ENCODE data around the gene RBM19. TPM values are rescaled to one million over a fixed set of nuclear protein-coding genes. Genes with fewer than 3 reads are reported as not detected.

RBM19 gene
- total and polyA plus RNA-seq, 4 donors: 7.9 to 18.7 (median 9.0) TPM

DNA sequence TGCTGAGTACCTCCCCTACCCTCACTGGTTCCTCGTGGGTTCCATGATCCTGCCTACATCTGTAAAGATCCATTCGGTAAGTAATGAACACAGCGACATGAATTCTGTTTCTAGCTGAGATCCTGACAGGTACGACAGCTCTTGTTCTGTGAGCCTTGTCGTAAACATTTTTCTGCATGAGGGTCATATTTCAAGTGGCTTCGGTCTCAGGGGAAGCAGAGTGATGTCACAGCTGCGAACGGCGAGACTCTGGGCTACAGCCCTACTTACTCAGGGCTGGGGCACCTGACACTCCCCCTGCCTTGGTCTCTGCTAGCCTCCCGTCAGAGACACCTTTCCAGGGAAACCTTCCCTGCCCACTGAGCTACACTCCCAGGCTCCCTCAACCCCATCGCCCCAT, 85.8 kb downstream of the RBM19 start:
- no peak for DNase-seq (ENCODE audit: low spot score)
- Histone ChIP-seq H3K9ac (ENCODE audit: low read depth in 1 of 2, low read length in 2 of 2) (no peak overlapping the region), H3K9me3 (ENCODE audit: control insufficient read depth in 4 of 4, low read length in 3 of 4) (no peaks in the 10 kb centered on the region), H3K27me3 (ENCODE audit: control insufficient read depth in 4 of 4, insufficient read depth in 4 of 4, low read length in 3 of 4) (no peaks in the 10 kb centered on the region), H3K4me1 (ENCODE audit: control insufficient read depth in 4 of 4, insufficient read depth in 4 of 4, low read length in 3 of 4) (no peaks in the 10 kb centered on the region), H3K36me3 (ENCODE audit: control insufficient read depth in 4 of 4, insufficient read depth in 3 of 4, low read depth in 1 of 4, low read length in 3 of 4) (peaks cover 0 to 4% (median 1%) of the 10 kb centered on the region in 4 donors), H3K4me3 (ENCODE audit: low read depth in 1 of 3, low read length in 3 of 3) (no peak overlapping the region), H3K27ac (ENCODE audit: low read depth in 1 of 2, low read length in 2 of 2) (no peak overlapping the region)
- TF ChIP-seq, protein P1, sequence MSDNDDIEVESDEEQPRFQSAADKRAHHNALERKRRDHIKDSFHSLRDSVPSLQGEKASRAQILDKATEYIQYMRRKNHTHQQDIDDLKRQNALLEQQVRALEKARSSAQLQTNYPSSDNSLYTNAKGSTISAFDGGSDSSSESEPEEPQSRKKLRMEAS (IDR thresholded peaks at IDR 0.05): no peak
- TF ChIP-seq FOXA1 (IDR thresholded peaks at IDR 0.05) (no peak), FOXA2 (IDR thresholded peaks at IDR 0.05) (no peak), HNF4G (IDR thresholded peaks at IDR 0.05) (no peak), JUND (IDR thresholded peaks at IDR 0.05) (no peak)
- WGBS: 97% methylated on average over 11 of the region's 11 CpGs

DNA sequence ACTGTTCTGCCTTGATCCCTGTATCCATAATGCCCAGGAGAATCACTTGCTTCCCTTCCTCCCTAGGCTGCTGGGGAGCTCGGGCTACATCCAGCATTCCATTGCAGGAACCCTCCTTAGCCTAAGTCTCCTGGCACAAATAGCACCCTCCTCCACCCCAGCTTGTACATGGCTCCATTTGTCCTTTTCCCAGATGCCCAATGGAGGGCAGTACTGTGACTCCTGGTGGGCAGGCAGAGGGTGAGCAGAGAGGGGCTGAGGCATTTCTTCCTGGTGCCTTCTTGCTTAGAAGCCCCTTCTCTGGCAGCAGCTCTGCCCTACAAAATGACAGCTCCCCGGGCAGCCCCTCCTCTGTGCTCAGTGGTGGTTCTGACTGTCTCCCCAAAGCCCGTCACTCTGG, 86.5 kb downstream of the RBM19 start:
- 95% methylated on average over 3 of the region's 3 CpGs for WGBS
- Histone ChIP-seq H3K4me1 (ENCODE audit: control insufficient read depth in 4 of 4, insufficient read depth in 4 of 4, low read length in 3 of 4) (no peaks in the 10 kb centered on the region), H3K4me3 (ENCODE audit: low read depth in 1 of 3, low read length in 3 of 3) (no peak overlapping the region), H3K9me3 (ENCODE audit: control insufficient read depth in 4 of 4, low read length in 3 of 4) (no peaks in the 10 kb centered on the region), H3K27ac (ENCODE audit: low read depth in 1 of 2, low read length in 2 of 2) (no peak overlapping the region), H3K36me3 (ENCODE audit: control insufficient read depth in 4 of 4, insufficient read depth in 3 of 4, low read depth in 1 of 4, low read length in 3 of 4) (peaks cover 0 to 4% (median 2%) of the 10 kb centered on the region in 4 donors), H3K27me3 (ENCODE audit: control insufficient read depth in 4 of 4, insufficient read depth in 4 of 4, low read length in 3 of 4) (no peaks in the 10 kb centered on the region), H3K9ac (ENCODE audit: low read depth in 1 of 2, low read length in 2 of 2) (no peak overlapping the region)
- DNase-seq (ENCODE audit: low spot score): no peak
- TF ChIP-seq SP1 (IDR thresholded peaks at IDR 0.05): no peak
- TF ChIP-seq, protein P2, sequence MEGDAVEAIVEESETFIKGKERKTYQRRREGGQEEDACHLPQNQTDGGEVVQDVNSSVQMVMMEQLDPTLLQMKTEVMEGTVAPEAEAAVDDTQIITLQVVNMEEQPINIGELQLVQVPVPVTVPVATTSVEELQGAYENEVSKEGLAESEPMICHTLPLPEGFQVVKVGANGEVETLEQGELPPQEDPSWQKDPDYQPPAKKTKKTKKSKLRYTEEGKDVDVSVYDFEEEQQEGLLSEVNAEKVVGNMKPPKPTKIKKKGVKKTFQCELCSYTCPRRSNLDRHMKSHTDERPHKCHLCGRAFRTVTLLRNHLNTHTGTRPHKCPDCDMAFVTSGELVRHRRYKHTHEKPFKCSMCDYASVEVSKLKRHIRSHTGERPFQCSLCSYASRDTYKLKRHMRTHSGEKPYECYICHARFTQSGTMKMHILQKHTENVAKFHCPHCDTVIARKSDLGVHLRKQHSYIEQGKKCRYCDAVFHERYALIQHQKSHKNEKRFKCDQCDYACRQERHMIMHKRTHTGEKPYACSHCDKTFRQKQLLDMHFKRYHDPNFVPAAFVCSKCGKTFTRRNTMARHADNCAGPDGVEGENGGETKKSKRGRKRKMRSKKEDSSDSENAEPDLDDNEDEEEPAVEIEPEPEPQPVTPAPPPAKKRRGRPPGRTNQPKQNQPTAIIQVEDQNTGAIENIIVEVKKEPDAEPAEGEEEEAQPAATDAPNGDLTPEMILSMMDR (IDR thresholded peaks at IDR 0.05; ENCODE audit: low read depth, low read length, missing input control): no peak
- TF ChIP-seq EGR1 (IDR thresholded peaks at IDR 0.05; ENCODE audit: low read depth in 2 of 2): no peak
- no peak for TF ChIP-seq NR2F2 (IDR thresholded peaks at IDR 0.05)
- TF ChIP-seq, protein P3, sequence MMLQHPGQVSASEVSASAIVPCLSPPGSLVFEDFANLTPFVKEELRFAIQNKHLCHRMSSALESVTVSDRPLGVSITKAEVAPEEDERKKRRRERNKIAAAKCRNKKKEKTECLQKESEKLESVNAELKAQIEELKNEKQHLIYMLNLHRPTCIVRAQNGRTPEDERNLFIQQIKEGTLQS (IDR thresholded peaks at IDR 0.05): no peak
- no peak for TF ChIP-seq JUND (IDR thresholded peaks at IDR 0.05)
- TF ChIP-seq FOXA1 (IDR thresholded peaks at IDR 0.05): no peak
- no peak for TF ChIP-seq RAD21 (IDR thresholded peaks at IDR 0.05)
- TF ChIP-seq, protein P4, sequence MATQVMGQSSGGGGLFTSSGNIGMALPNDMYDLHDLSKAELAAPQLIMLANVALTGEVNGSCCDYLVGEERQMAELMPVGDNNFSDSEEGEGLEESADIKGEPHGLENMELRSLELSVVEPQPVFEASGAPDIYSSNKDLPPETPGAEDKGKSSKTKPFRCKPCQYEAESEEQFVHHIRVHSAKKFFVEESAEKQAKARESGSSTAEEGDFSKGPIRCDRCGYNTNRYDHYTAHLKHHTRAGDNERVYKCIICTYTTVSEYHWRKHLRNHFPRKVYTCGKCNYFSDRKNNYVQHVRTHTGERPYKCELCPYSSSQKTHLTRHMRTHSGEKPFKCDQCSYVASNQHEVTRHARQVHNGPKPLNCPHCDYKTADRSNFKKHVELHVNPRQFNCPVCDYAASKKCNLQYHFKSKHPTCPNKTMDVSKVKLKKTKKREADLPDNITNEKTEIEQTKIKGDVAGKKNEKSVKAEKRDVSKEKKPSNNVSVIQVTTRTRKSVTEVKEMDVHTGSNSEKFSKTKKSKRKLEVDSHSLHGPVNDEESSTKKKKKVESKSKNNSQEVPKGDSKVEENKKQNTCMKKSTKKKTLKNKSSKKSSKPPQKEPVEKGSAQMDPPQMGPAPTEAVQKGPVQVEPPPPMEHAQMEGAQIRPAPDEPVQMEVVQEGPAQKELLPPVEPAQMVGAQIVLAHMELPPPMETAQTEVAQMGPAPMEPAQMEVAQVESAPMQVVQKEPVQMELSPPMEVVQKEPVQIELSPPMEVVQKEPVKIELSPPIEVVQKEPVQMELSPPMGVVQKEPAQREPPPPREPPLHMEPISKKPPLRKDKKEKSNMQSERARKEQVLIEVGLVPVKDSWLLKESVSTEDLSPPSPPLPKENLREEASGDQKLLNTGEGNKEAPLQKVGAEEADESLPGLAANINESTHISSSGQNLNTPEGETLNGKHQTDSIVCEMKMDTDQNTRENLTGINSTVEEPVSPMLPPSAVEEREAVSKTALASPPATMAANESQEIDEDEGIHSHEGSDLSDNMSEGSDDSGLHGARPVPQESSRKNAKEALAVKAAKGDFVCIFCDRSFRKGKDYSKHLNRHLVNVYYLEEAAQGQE (IDR thresholded peaks at IDR 0.05): no peak
- TF ChIP-seq YY1 (IDR thresholded peaks at IDR 0.05): no peak
- TF ChIP-seq, protein P5, sequence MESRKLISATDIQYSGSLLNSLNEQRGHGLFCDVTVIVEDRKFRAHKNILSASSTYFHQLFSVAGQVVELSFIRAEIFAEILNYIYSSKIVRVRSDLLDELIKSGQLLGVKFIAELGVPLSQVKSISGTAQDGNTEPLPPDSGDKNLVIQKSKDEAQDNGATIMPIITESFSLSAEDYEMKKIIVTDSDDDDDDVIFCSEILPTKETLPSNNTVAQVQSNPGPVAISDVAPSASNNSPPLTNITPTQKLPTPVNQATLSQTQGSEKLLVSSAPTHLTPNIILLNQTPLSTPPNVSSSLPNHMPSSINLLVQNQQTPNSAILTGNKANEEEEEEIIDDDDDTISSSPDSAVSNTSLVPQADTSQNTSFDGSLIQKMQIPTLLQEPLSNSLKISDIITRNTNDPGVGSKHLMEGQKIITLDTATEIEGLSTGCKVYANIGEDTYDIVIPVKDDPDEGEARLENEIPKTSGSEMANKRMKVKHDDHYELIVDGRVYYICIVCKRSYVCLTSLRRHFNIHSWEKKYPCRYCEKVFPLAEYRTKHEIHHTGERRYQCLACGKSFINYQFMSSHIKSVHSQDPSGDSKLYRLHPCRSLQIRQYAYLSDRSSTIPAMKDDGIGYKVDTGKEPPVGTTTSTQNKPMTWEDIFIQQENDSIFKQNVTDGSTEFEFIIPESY (IDR thresholded peaks at IDR 0.05): no peak
- TF ChIP-seq HNF4A (conservative IDR thresholded peaks at IDR 0.05): no peak
- no peak for TF ChIP-seq FOXA2 (IDR thresholded peaks at IDR 0.05)
- no peak for TF ChIP-seq RXRA (IDR thresholded peaks at IDR 0.05)
- no peak for TF ChIP-seq HNF4G (IDR thresholded peaks at IDR 0.05)
- no peak for TF ChIP-seq GABPA (IDR thresholded peaks at IDR 0.05 in 1 of 2, conservative IDR thresholded peaks at IDR 0.05 in 1 of 2)
- TF ChIP-seq, protein P1 (IDR thresholded peaks at IDR 0.05): no peak
- no peak for TF ChIP-seq TAF1 (conservative IDR thresholded peaks at IDR 0.05)
